Tibial artery (tissue), 4 donors: ENCODE measurements around the gene ZNF277.

Source experiments
- DNase-seq, 2 donors: peaks; one replicate each; pipeline ENCODE4 v3.0.0-alpha.2; 2019
- H3K27ac ChIP-seq, 2 donors: fragments of 200-600 bp; sonication (generic) in 1 of 2; 1 replicate in 1 of 2; 2 replicates in 1 of 2; pipeline ENCODE4 v1.5.1; 2018 to 2019; ENCODE audit warnings: mild to moderate bottlenecking in 1 of 2
- H3K27me3 ChIP-seq, 2 donors: fragments of 200-600 bp; sonication (generic) in 1 of 2; one replicate each; pipeline versions ENCODE4 v1.5.1 to v1.6.0; 2016 to 2019
- H3K36me3 ChIP-seq, 3 donors: fragments of 200-600 bp; sonication (generic) in 2 of 3; one replicate each; pipeline ENCODE4 v1.5.1; 2016 to 2019; ENCODE audit warnings: mild to moderate bottlenecking in 2 of 3
- H3K4me1 ChIP-seq, 4 donors: fragments of 200-600 bp; sonication (generic) in 2 of 4; 1 replicate in 3 of 4; 2 replicates in 1 of 4; pipeline ENCODE4 v1.5.1; 2016 to 2019
- H3K4me3 ChIP-seq, 2 donors: fragments of 200-600 bp; sonication (generic) in 1 of 2; 1 replicate in 1 of 2; 2 replicates in 1 of 2; pipeline ENCODE4 v1.5.1; 2018 to 2019; ENCODE audit warnings: mild to moderate bottlenecking in 2 of 2
- H3K9me3 ChIP-seq, 3 donors: fragments of 200-600 bp; sonication (generic) in 1 of 3; one replicate each; pipeline ENCODE4 v1.5.1; 2016 to 2019
- CTCF ChIP-seq, 2 experiments: fragments of 200-600 bp in 1 of 2; fragments of 450-650 bp in 1 of 2; IDR thresholded peaks; one replicate each; pipeline ENCODE4 v1.5.1; 2017 to 2019; ENCODE audit warnings: antibody characterized with exemption in 2 of 2, mild to moderate bottlenecking in 1 of 2, moderate library complexity in 1 of 2
- intact Hi-C: fragments of 100-400 bp; cut with DNase I; formaldehyde crosslinking; loops from one replicate; pipeline ENCODE4 v1.15.0; 2023; ENCODE audit warnings: low total_unique reads

Gene ZNF277

GRCh38 chr7:112185005-112185834, 21.3 kb upstream of the ZNF277 start:
- TF ChIP-seq CTCF (IDR thresholded peaks at IDR 0.05): no peak
- intact Hi-C loops: no loop called here
- H3K36me3 ChIP-seq: no peaks in the 10 kb centered on the region
- DNase-seq: no peak
- H3K27ac ChIP-seq: no peak overlapping the region
- no peaks in the 10 kb centered on the region for H3K27me3 ChIP-seq
- H3K4me1 ChIP-seq: peaks cover 0 to 5% (median 0%) of the 10 kb centered on the region in 4 donors
- no peaks in the 10 kb centered on the region for H3K9me3 ChIP-seq
- H3K4me3 ChIP-seq: no peak overlapping the region

- no peak for DNase-seq
- TF ChIP-seq CTCF (IDR thresholded peaks at IDR 0.05): no peak
- Histone ChIP-seq H3K27ac (no peak overlapping the region), H3K36me3 (no peaks in the 10 kb centered on the region), H3K9me3 (no peaks in the 10 kb centered on the region), H3K4me3 (no peak overlapping the region), H3K27me3 (no peaks in the 10 kb centered on the region), H3K4me1 (no peaks in the 10 kb centered on the region)
- intact Hi-C loops: no loop called here
Observed at GRCh38 chr7:112186300-112186699, 20.2 kb upstream of the ZNF277 start.

GRCh38 chr7:112188257-112188656, 18.2 kb upstream of the ZNF277 start:
- no peak overlapping the region for H3K27ac ChIP-seq
- no peaks in the 10 kb centered on the region for H3K27me3 ChIP-seq
- intact Hi-C loops: no loop called here
- no peaks in the 10 kb centered on the region for H3K36me3 ChIP-seq
- DNase-seq: no peak
- H3K4me3 ChIP-seq: no peak overlapping the region
- H3K4me1 ChIP-seq: no peaks in the 10 kb centered on the region
- H3K9me3 ChIP-seq: no peaks in the 10 kb centered on the region
- no peak for TF ChIP-seq CTCF (IDR thresholded peaks at IDR 0.05)

GRCh38 chr7:112189691-112190090, 16.8 kb upstream of the ZNF277 start:
- TF ChIP-seq CTCF (IDR thresholded peaks at IDR 0.05): no peak

GRCh38 chr7:112190120-112190519, 16.4 kb upstream of the ZNF277 start:
- no peak for DNase-seq
- Histone ChIP-seq H3K4me3 (no peak overlapping the region), H3K4me1 (no peaks in the 10 kb centered on the region), H3K36me3 (no peaks in the 10 kb centered on the region), H3K27ac (no peak overlapping the region), H3K27me3 (no peaks in the 10 kb centered on the region), H3K9me3 (no peaks in the 10 kb centered on the region)
- no peak for TF ChIP-seq CTCF (IDR thresholded peaks at IDR 0.05)
- intact Hi-C loops: no loop called here

More at GRCh38 chr7:112189691-112190090, 16.8 kb upstream of the ZNF277 start:
- no peaks in the 10 kb centered on the region for H3K27me3 ChIP-seq
- H3K9me3 ChIP-seq: no peaks in the 10 kb centered on the region
- H3K4me3 ChIP-seq: no peak overlapping the region
- intact Hi-C loops: no loop called here
- no peaks in the 10 kb centered on the region for H3K36me3 ChIP-seq
- H3K27ac ChIP-seq: no peak overlapping the region
- no peaks in the 10 kb centered on the region for H3K4me1 ChIP-seq
- DNase-seq: no peak
